ENCODE results near the gene CLEC16A.

Gene CLEC16A

DNA sequence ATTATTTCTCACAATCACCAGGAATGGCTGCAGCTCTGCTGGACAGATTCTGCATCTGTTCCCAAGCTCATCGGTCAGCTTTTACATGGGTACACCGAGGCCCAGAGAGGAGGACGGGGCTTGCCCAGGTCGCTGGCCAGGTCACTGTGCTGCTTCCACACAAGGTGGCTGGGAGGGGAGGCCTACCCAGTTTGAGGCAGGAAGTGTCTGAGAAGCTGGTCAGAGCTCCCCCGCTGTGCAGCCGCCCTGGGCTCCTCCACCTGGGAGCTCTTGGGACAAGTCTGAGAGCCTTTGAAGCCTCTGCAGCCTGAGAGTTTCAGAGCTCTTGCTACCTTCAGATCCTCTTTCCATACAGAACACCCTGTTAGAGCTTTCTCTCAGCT is 143.3 kb downstream of the CLEC16A start:
- no peaks in the 10 kb centered on the region for H3K27me3 Mint-ChIP-seq
- H3K4me1 Mint-ChIP-seq (ENCODE audit: low read depth), result peaks cover 85% of the 10 kb centered on the region
- peaks cover 56% of the 10 kb centered on the region for H3K36me3 Mint-ChIP-seq (ENCODE audit: low read depth)
- DNase-seq, result no peak
- no peaks in the 10 kb centered on the region for H3K9me3 Mint-ChIP-seq
- no peak overlapping the region for H3K4me3 Mint-ChIP-seq
- H3K27ac Mint-ChIP-seq, result peak overlapping the region; percentile 91

DNA sequence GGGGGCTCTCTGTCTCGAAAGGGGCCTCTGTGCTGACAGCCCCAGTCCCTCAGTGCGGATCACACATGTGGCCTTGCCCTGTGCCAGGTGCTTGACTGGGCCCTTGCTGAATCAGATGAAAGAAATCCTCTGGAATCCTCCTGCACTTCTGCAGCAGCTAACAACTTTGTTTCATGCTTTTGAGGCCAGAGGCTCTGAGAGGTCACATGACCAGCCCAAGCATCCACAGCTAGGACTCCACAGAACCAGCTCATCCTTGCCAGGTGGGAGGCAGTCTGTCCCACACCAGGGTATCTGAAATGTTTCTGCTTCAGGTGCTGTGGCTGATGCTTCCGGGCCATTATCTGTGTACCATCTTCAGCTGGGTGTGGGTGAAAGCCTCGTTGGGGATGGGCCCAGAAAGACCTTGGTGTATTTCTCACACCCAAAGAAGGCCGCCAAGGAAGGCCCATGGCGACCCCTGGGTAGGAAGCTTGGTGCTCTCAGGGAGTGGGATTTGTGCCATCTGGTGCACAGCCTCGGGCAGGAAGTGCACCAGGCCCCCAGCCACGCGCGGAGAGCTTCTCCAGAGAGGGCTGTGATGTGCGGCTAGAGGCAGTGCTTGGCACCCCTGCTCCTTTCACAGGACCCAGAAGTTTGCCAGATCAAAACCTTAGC is 143.8 kb downstream of the CLEC16A start:
- Mint-ChIP-seq H3K4me1 (ENCODE audit: low read depth) (peaks cover 85% of the 10 kb centered on the region), H3K27ac (peak overlapping the region; percentile 91), H3K4me3 (no peak overlapping the region), H3K36me3 (ENCODE audit: low read depth) (peaks cover 57% of the 10 kb centered on the region), H3K27me3 (no peaks in the 10 kb centered on the region), H3K9me3 (no peaks in the 10 kb centered on the region)
- DNase-seq, result peak; percentile 60

DNA sequence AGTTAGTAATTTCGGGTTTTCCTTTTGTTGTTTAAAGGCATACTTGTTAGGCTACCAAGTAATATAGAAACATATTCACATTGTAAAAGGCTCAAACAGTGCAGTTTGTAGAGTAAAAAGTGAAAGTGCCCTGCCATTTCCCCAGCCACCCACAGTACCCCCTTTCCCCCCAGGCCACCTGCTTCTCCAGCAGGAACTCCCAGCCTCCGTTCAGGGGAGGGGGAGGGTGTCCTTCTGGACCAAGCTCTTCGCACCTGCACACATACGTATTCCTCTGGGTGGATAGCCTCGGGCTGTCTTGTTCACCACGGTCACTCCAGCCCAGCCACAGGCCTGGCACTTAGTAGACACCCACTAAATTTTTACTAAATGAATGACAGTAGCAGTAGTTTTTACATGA is 144.5 kb downstream of the CLEC16A start:
- Mint-ChIP-seq H3K4me3 (no peak overlapping the region), H3K36me3 (ENCODE audit: low read depth) (peaks cover 56% of the 10 kb centered on the region)

DNA sequence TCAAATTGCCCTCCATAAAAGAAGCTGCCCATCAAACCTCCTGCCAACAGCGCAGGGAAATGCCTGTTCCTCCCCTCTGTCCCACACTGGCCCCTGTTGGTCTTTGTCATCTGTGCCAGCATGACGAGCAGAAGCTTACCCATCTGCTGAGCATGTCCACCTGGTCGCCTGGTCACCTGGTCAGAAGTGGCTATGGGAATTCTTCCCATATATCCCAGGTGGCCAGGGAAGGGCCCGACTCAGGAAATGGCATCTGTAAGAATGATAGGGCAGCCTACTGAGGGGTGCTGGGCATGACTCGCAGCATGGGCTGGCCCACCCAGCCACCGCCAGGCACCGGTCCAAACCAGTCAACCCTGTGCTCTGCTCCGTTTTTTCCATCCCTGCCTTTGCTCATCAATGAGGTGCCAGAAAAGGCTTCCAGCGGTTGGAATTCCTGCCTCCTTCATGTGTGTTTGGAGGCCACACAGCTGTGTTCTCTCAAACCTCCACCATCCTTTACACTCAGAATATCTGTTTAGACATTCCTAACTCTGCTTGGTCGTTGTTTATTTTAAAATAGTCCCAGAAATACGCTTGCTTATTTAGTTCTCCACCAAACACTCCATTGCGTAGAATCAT is 145.2 kb downstream of the CLEC16A start:
- peaks cover 85% of the 10 kb centered on the region for H3K4me1 Mint-ChIP-seq (ENCODE audit: low read depth)
- peaks cover 50% of the 10 kb centered on the region for H3K36me3 Mint-ChIP-seq (ENCODE audit: low read depth)
- H3K27me3 Mint-ChIP-seq, result no peaks in the 10 kb centered on the region
- no peak overlapping the region for H3K4me3 Mint-ChIP-seq
- no peaks in the 10 kb centered on the region for H3K9me3 Mint-ChIP-seq
- no peak for DNase-seq
- H3K27ac Mint-ChIP-seq, result peak overlapping the region; percentile 91

More for the DNA sequence above, 144.5 kb downstream of the CLEC16A start:
- Mint-ChIP-seq H3K27me3 (no peaks in the 10 kb centered on the region), H3K27ac (peak overlapping the region; percentile 91), H3K9me3 (no peaks in the 10 kb centered on the region), H3K4me1 (ENCODE audit: low read depth) (peaks cover 85% of the 10 kb centered on the region)
- no peak for DNase-seq

DNA sequence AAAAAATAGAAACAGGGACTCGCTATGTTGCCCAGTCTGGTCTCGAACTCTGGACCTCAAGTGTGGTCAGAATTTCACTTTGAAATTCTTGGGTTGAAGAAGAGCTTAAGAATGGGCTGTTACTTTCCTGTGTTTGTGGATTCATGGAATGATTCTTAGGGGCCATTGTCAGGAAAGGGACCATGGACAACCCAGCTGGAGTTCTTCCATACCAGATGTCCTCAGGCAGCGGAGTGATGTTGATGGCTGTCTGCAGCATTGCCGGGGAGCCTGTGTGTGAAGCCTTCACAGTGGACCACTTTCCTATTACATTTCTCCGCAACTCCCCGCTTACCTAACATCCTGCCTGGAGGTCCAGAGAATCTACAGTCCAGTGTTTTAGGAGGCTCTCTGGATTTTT is 145.9 kb downstream of the CLEC16A start:
- Mint-ChIP-seq H3K9me3 (no peaks in the 10 kb centered on the region), H3K27me3 (no peaks in the 10 kb centered on the region), H3K4me1 (ENCODE audit: low read depth) (peaks cover 85% of the 10 kb centered on the region), H3K4me3 (no peak overlapping the region), H3K27ac (peak overlapping the region; percentile 85), H3K36me3 (ENCODE audit: low read depth) (peaks cover 50% of the 10 kb centered on the region)
- no peak for DNase-seq

DNA sequence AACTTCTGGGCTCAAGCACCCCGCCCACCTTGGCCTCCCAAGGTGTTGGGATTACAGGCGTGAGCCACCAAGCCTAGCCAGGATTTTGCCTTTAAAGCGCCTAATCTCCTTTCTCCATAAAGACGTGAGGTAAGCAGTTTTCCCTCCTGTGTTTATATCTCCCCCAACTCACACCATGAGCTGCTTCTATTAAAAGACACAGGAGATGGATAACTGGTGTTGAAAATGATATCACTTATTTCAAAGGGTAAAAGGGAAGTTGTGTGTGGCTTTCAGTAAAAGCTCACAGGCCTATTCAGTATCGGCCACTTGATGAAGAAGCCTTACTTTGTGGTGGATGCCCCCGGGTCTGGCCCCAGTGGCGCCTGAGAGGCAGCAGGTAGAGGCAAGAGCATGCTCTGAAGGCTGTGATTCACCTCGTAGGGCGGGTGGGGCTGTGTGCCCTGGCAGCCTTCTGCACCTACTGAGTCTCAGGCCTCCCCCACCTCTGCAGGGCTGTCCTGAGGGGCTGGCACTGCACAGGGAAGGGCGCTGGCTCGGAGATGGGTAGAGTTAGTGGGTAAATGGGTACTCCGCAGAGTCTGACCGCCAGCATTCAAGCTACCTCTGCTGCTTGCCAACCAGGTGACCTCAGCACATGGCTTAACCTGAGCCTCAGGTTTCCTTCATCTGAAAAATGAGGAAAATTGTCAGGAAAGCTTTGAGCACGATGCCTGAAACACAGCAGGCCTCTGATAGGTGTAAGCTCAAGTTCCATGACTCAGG is 146.8 kb downstream of the CLEC16A start:
- H3K4me3 Mint-ChIP-seq, result no peak overlapping the region
- no peaks in the 10 kb centered on the region for H3K9me3 Mint-ChIP-seq
- peaks cover 91% of the 10 kb centered on the region for H3K4me1 Mint-ChIP-seq (ENCODE audit: low read depth)
- DNase-seq, result peak; percentile 56
- H3K27ac Mint-ChIP-seq, result peak overlapping the region; percentile 99
- H3K27me3 Mint-ChIP-seq, result no peaks in the 10 kb centered on the region
- peaks cover 55% of the 10 kb centered on the region for H3K36me3 Mint-ChIP-seq (ENCODE audit: low read depth)

DNA sequence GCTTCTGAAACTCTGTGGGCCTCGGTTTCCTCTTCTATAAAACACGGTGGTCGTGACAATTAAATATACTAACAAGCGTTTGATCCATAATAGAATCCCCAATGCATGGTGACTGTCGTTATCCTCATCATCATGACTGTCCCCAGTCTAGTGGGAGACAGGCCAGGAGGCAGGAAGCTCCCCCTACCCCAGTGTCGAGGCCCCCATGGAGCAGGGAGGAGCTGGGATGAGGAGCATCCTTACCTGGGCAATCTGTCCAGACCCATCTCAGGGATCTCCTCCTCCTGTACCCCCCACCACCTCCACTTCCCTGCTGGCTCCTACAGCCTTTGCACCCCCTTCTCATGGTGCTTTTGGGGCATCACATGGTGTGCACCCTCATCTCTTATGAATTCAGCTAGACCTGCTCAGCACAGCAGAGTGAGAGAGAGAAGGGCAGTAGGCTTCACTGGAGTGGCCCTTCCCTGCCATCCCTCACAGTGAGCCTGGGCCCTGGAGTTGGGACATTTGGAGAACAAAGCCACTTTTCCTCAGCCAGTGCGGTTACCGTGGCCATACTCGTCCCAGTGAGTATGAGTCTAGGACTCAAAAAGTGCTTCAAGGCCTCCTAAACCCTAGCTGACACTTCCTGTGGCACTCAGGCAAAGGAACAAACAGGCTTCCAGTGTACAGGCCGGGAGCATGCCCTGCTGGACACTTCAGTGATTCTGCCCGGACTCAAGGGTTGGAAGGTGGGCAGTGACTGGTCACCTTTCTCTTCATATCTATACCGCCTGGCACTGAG is 148.6 kb downstream of the CLEC16A start:
- Mint-ChIP-seq H3K4me1 (ENCODE audit: low read depth) (peaks cover 96% of the 10 kb centered on the region), H3K9me3 (no peaks in the 10 kb centered on the region), H3K27me3 (no peaks in the 10 kb centered on the region), H3K4me3 (peak overlapping the region; percentile 21), H3K27ac (peak overlapping the region; percentile 99), H3K36me3 (ENCODE audit: low read depth) (peaks cover 65% of the 10 kb centered on the region)
- no peak for DNase-seq

DNA sequence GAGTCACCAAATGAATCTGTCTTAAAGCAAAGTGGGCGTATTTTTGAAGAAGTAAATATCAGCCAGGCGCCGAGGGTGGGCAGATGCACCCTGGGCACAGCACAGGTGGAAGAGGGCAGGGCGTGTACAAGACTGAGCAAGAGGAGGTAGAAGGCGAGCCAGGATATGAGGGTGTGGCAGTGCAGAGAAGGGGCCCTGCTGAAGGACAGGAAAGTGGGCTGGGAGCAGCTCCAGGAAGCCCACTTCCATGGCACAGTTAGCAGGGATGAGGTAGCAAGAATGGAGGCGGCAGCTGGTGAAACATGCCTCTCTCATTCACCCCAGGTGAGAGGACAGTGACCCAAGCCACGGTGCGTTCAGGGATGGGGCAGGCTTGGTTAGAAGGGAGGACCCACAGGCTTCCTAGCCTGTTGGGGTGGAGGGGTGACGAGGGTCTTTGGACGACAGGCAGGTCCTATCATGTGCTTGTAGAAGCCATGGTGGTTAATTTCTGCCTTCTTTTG is 149.3 kb downstream of the CLEC16A start:
- Mint-ChIP-seq H3K27me3 (no peaks in the 10 kb centered on the region), H3K27ac (peak overlapping the region; percentile 99), H3K4me1 (ENCODE audit: low read depth) (peaks cover 94% of the 10 kb centered on the region), H3K4me3 (peak overlapping the region; percentile 21), H3K36me3 (ENCODE audit: low read depth) (peaks cover 67% of the 10 kb centered on the region), H3K9me3 (no peaks in the 10 kb centered on the region)
- DNase-seq, result peak; percentile 61

DNA sequence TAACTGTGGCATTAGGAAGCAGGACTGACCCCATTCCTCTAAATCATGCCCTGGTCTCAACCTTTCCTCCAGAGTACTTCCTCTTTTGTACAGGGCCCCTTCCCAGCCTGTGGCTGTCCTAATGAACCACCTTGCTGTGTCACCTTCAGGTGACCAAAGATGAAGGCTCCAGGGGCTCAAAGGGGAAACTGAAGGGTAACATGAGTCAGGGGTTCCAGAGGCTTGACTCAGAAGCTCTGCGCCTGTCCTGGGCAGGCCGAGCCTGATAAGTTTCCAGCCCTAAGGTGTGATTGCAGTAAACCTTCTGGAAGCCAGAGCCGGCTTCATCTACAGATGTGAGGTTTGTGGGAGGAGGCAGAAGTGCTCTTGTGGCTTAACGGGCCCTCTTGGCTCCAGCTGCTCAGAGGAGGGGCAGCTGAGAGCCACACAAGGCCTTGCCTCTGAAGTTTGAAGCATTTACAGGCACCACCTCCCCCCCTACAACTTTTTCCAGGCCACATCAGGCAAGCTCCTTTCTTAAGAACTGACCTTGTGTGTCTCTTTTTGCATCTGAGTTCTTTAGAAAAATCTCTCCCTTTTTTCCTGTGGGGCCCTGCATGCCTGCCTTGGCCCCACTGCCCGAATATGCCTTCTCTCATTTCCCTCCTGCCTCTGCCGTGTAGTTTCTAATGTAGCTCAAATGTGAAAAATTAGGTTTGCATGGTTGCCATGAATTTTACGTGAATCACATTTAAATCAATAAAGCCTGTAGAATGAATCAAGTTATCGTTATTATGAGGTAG is 149.9 kb downstream of the CLEC16A start:
- Mint-ChIP-seq H3K36me3 (ENCODE audit: low read depth) (peaks cover 66% of the 10 kb centered on the region), H3K4me3 (peak overlapping the region; percentile 62), H3K9me3 (no peaks in the 10 kb centered on the region), H3K27ac (peak overlapping the region; percentile 99), H3K4me1 (ENCODE audit: low read depth) (peaks cover 93% of the 10 kb centered on the region), H3K27me3 (no peaks in the 10 kb centered on the region)
- peak; percentile 77 for DNase-seq

DNA sequence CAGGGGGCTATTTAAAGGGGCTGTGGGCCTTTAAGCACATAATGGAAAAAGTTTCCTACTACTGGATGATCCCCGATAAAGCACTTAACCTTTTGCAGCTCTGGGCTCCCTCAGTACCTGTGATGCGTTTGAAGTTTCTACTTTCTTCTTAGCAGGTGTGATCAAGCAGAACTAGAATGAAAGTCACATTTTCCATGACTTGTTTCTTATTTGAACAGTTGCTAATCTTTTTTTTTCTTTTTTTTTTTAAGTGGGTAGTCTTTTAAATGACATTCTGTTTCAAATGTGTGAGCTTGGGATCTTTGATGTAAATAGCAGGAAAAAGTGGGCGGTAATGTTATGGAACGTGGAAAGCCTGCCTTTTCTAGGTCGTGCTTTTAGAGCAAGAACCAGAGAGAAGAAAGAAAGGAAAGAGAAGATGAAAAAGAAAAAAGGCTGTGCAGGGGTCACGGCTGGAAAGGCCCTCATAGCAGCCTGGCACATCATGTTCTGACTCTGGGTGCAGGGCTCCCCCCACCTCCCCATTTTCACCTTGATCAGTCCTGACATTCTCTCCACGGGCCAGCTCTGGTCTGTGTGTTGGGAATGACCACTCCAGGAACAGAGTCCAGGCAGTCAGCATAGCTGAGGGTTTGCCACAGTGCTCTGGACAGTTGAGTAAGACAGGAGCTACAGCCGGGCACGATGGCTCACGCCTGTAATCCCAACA is 150.6 kb downstream of the CLEC16A start:
- peak; percentile 68 for DNase-seq
- H3K4me1 Mint-ChIP-seq (ENCODE audit: low read depth), result peaks cover 93% of the 10 kb centered on the region
- no peaks in the 10 kb centered on the region for H3K9me3 Mint-ChIP-seq
- H3K36me3 Mint-ChIP-seq (ENCODE audit: low read depth), result peaks cover 66% of the 10 kb centered on the region
- peak overlapping the region; percentile 99 for H3K27ac Mint-ChIP-seq
- no peaks in the 10 kb centered on the region for H3K27me3 Mint-ChIP-seq
- peak overlapping the region; percentile 62 for H3K4me3 Mint-ChIP-seq

DNA sequence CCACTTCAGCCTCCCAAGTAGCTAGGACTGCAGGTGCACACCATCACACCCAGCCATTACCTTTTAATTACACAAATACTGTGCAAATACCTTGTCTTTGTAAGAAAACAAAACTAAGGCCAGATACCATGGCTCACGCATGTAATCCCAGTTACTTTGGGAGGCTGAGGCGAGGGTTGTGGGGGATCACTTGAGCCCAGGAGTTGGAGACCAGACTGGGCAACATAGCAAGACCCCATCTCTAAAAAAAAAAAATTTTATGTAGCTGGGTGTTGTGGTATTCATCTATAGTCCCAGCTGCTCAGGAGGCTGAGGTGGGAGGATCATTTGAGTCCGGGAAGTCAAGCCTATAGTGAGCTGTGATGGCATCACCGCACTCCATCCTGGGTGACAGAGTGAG is 151.6 kb downstream of the CLEC16A start:
- Mint-ChIP-seq H3K4me1 (ENCODE audit: low read depth) (peaks cover 96% of the 10 kb centered on the region), H3K27ac (peak overlapping the region; percentile 99)
- DNase-seq, result peak; percentile 27

DNA sequence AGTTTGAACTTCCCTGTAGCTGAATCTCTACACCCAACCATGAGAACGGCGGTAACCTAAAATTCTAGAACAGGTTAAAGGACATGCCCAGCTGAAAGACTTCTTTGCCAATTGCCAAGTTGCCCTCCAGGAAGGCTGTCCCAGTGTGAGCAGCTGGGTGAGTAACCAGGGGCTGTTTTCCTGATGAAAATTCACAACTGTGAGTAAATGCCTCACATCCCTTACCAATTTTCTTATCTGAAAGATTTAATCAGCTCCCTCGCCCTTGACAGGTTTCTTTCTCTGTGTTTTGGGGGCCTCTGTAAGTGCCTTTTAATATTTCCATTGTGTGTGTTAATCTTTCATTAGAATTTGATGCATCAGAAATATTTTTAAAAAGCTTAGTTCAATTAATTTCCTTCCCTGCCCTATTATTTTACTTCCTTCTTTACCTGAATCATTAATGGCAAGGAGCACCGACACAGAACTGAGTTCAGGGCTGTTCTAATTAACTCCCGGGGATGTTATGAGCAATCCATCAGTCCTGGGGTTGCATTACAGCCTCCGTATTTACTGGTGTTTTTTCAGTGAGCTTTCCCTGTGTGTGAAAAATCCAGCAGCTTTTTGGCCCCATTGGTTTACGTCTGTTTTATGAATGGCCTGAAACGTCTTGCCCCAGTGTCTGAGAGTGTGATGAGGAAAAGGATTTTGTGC is 152.9 kb downstream of the CLEC16A start:
- Mint-ChIP-seq H3K27ac (peak overlapping the region; percentile 99), H3K4me3 (no peak overlapping the region), H3K36me3 (ENCODE audit: low read depth) (peaks cover 56% of the 10 kb centered on the region), H3K9me3 (no peaks in the 10 kb centered on the region), H3K27me3 (no peaks in the 10 kb centered on the region), H3K4me1 (ENCODE audit: low read depth) (peaks cover 93% of the 10 kb centered on the region)
- DNase-seq, result peak; percentile 22

More for the DNA sequence above, 151.6 kb downstream of the CLEC16A start:
- Mint-ChIP-seq H3K9me3 (no peaks in the 10 kb centered on the region), H3K4me3 (no peak overlapping the region), H3K36me3 (ENCODE audit: low read depth) (peaks cover 62% of the 10 kb centered on the region), H3K27me3 (no peaks in the 10 kb centered on the region)

DNA sequence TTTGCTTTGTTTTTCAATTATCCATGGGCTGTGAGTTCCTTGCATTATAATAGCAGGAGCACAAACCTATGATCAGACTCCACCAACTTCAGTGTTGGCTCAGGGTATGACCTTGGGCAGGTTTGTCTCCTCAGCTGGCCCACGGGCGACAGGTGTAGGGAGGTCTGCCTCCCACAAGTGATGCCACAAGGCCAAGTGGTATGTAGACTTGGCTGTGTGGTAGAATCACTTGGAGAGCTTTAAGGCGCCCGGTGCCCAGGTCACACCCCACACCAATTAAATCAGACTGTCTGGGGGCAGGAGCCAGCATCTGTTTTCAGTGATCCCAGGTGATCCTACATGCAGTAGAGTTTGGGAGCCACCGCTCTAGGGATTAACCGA is 153.4 kb downstream of the CLEC16A start:
- no peaks in the 10 kb centered on the region for H3K27me3 Mint-ChIP-seq
- H3K9me3 Mint-ChIP-seq, result no peaks in the 10 kb centered on the region
- peaks cover 93% of the 10 kb centered on the region for H3K4me1 Mint-ChIP-seq (ENCODE audit: low read depth)
- peaks cover 57% of the 10 kb centered on the region for H3K36me3 Mint-ChIP-seq (ENCODE audit: low read depth)
- DNase-seq, result peak; percentile 22
- H3K4me3 Mint-ChIP-seq, result no peak overlapping the region
- peak overlapping the region; percentile 99 for H3K27ac Mint-ChIP-seq

Data from activated T-cell treated with anti-CD3 and anti-CD28 coated beads, Interleukin-2, amount 50 U/mL, for 24 hours (primary cell).